HCT116 (cell line): ENCODE measurements around the gene COQ8B.

Source experiments
- CTCF ChIP-seq, 3 experiments: fragments of 200-600 bp in 1 of 3; sonication (generic) in 1 of 3; IDR thresholded peaks in 2 of 3; conservative IDR thresholded peaks in 1 of 3; 2 replicates each; pipeline ENCODE4 v1.5.1; 2012 to 2017; ENCODE audit warnings: low read depth in 2 of 3, low read length in 2 of 3, antibody characterized with exemption in 1 of 3, borderline replicate concordance in 1 of 3, control low read depth in 1 of 3, mild to moderate bottlenecking in 1 of 3, mixed read lengths in 1 of 3, mixed run types in 1 of 3, moderate library complexity in 1 of 3; ENCODE audit not compliant: insufficient read depth in 1 of 3
- EZH2 ChIP-seq: fragments of 200-600 bp; sonication (generic); IDR thresholded peaks from 2 replicates; pipeline ENCODE4 v1.6.1; 2017; ENCODE audit warnings: antibody characterized with exemption, mixed run types
- POLR2A ChIP-seq: IDR thresholded peaks from 2 replicates; pipeline ENCODE4 v1.7.0; 2011; ENCODE audit warnings: borderline replicate concordance; ENCODE audit not compliant: insufficient read depth, insufficient read length; ENCODE audit errors: extremely low read depth
- SIN3A ChIP-seq: IDR thresholded peaks from 2 replicates; pipeline ENCODE4 v1.6.1; 2012; ENCODE audit warnings: low read depth
- ZBTB33 ChIP-seq: IDR thresholded peaks from 2 replicates; pipeline ENCODE4 v1.6.1; 2011; ENCODE audit warnings: mild to moderate bottlenecking, low read length, moderate library complexity; ENCODE audit not compliant: insufficient replicate concordance; ENCODE audit errors: extremely low read depth
- ZNF274 ChIP-seq: fragments of 200-500 bp; sonication (Bioruptor generic); IDR thresholded peaks from 2 replicates; pipeline ENCODE4 v1.6.1; 2014; ENCODE audit warnings: mild to moderate bottlenecking, low read depth, low read length, inconsistent platforms

GRCh38 chr19:40693896-40694295 is 22.8 kb downstream of the COQ8B start:
- TF ChIP-seq POLR2A (no peak), CTCF (IDR thresholded peaks at IDR 0.05 in 2 of 3, conservative IDR thresholded peaks at IDR 0.05 in 1 of 3; ENCODE audit: borderline replicate concordance in 1 of 3, insufficient read depth in 1 of 3, low read depth in 2 of 3, low read length in 2 of 3) (no peak), EZH2 (no peak), ZBTB33 (no peak), ZNF274 (no peak), SIN3A (no peak)
